ENCODE measurements around the gene GPR158. TPM values are rescaled to one million over a fixed set of nuclear protein-coding genes. Genes with fewer than 3 reads are reported as not detected.
A peak's percentile ranks its signal among the peaks of the same experiment; 100 is the strongest.

Gene GPR158
- total and polyA plus RNA-seq, 9 of the 15 experiments (the other 6 are each of a cell fraction or from before 2014, with no cell fraction given), result 4.0 to 7.6 (median 5.0) TPM

DNA sequence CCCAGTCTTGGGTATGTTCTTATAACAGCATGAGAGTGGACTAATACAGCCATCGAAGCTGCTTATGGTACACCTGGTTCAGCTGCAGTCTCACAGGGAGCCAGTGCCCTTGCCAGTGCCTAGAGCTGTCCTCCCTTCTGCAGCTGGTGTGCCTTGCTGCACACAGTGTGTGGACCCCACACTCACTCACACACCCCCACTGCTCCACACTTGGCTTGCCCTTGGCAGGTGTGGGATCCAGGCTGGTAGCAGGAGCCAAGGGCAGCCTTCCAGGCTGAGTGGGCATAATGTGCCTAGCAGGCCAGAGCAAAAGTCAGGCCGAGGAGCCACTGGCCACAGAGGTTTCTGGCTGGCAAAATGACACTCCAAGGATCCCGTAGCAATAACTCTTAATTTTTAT lies 217.3 kb downstream of the GPR158 start (continued):
- TF ChIP-seq, protein P1, sequence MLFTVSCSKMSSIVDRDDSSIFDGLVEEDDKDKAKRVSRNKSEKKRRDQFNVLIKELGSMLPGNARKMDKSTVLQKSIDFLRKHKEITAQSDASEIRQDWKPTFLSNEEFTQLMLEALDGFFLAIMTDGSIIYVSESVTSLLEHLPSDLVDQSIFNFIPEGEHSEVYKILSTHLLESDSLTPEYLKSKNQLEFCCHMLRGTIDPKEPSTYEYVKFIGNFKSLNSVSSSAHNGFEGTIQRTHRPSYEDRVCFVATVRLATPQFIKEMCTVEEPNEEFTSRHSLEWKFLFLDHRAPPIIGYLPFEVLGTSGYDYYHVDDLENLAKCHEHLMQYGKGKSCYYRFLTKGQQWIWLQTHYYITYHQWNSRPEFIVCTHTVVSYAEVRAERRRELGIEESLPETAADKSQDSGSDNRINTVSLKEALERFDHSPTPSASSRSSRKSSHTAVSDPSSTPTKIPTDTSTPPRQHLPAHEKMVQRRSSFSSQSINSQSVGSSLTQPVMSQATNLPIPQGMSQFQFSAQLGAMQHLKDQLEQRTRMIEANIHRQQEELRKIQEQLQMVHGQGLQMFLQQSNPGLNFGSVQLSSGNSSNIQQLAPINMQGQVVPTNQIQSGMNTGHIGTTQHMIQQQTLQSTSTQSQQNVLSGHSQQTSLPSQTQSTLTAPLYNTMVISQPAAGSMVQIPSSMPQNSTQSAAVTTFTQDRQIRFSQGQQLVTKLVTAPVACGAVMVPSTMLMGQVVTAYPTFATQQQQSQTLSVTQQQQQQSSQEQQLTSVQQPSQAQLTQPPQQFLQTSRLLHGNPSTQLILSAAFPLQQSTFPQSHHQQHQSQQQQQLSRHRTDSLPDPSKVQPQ (CRISPR knock-in tag; IDR thresholded peaks at IDR 0.05; ENCODE audit: borderline replicate concordance), result no peak

DNA sequence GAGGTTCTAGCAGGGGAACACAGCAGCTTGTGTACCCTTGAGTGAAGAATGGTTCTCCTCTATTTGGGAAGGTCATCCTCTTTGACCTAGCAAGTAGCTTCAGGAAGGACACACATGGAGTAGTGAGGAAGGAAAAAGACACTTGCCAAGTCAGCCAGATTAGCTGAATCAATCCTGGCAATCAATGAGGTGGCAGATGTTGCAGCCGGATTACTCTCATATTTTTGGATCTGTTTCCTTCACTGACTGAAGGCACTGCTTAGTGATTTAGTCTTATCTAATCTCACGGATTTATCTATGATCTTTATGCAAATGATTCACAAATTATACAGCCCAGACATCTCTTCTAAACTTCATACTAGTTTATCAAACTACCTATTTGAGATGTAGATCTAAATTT lies 218.8 kb downstream of the GPR158 start:
- peak; percentile 19 for FAIRE-seq
- no peak for TF ChIP-seq FUS (optimal IDR thresholded peaks at IDR 0.05; ENCODE audit: low read depth, low read length)
- TF ChIP-seq, protein P2, sequence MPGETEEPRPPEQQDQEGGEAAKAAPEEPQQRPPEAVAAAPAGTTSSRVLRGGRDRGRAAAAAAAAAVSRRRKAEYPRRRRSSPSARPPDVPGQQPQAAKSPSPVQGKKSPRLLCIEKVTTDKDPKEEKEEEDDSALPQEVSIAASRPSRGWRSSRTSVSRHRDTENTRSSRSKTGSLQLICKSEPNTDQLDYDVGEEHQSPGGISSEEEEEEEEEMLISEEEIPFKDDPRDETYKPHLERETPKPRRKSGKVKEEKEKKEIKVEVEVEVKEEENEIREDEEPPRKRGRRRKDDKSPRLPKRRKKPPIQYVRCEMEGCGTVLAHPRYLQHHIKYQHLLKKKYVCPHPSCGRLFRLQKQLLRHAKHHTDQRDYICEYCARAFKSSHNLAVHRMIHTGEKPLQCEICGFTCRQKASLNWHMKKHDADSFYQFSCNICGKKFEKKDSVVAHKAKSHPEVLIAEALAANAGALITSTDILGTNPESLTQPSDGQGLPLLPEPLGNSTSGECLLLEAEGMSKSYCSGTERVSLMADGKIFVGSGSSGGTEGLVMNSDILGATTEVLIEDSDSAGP (CRISPR knock-in tag; IDR thresholded peaks at IDR 0.05), result no peak
- no peak for TF ChIP-seq HLTF (IDR thresholded peaks at IDR 0.05)
- no peak for TF ChIP-seq GATAD2B (IDR thresholded peaks at IDR 0.05; ENCODE audit: borderline replicate concordance)

More for the DNA sequence above, 218.8 kb downstream of the GPR158 start:
- ChIA-PET CTCF (ENCODE audit: low intra/inter-chr PET ratio) (no interaction called here), POLR2A (no interaction called here)
- H3K9me1 ChIP-seq (ENCODE audit: control insufficient read depth, insufficient read depth, low read length), result no peaks in the 10 kb centered on the region
- 3% methylated on average over 2 of the region's 2 CpGs for WGBS (ENCODE audit: insufficient coverage, low coverage, missing lambda C conversion rate)
- in situ Hi-C loops (cut with MboI), result no loop called here
- ATAC-seq, result no peak
- H4K20me1 ChIP-seq (replicated peaks; ENCODE audit: control insufficient read depth, insufficient read depth, low read length), result no peaks in the 10 kb centered on the region
- no peak for DNase-seq (ENCODE audit: extremely low read depth in 1 of 4, low spot score in 3 of 4)
- no peaks in the 10 kb centered on the region for H3K27me3 ChIP-seq (ENCODE audit: control insufficient read depth in 2 of 2, insufficient read depth in 2 of 2, low read length in 2 of 2)
- H3K79me2 ChIP-seq (ENCODE audit: control insufficient read depth, insufficient read depth, low read length), result no peaks in the 10 kb centered on the region
- H2AFZ ChIP-seq (ENCODE audit: low read depth, low read length), result no peak overlapping the region
- H3K9me3 ChIP-seq (replicated peaks; ENCODE audit: control insufficient read depth, insufficient read depth, low read depth, low read length), result no peaks in the 10 kb centered on the region
- H3K4me3 ChIP-seq, result no peak overlapping the region
- H3K9ac ChIP-seq (ENCODE audit: insufficient read depth in 1 of 2, low read depth in 2 of 2, low read length in 2 of 2), result no peak overlapping the region
- no peaks in the 10 kb centered on the region for H3K4me1 ChIP-seq (replicated peaks in 1 of 2; ENCODE audit: control insufficient read depth in 2 of 2, insufficient read depth in 2 of 2, low read length in 2 of 2)
- H3K4me2 ChIP-seq (ENCODE audit: insufficient read depth, low read length), result no peak overlapping the region
- no peaks in the 10 kb centered on the region for H3K36me3 ChIP-seq (ENCODE audit: control insufficient read depth, insufficient read depth, low read length)
- H3K27ac ChIP-seq (ENCODE audit: extremely low read depth, low read depth, low read length), result no peak overlapping the region
- intact Hi-C loops (cut with micrococcal nuclease), result no loop called here
- no TSS peak for BruUV-seq (replicated peaks)
